IMR-90 (cell line): Measurements from ENCODE around the gene BOLA1. TPM values are rescaled to one million over a fixed set of nuclear protein-coding genes. Genes with fewer than 3 reads are reported as not detected.

Source experiments
- ATAC-seq: fragments of 200-7000 bp; cut with Tn5 transposase; 2 replicates; pipeline ENCODE4 v1.9.1; 2020; ENCODE audit warnings: low read depth, mild to moderate bottlenecking, moderate library complexity
- BruUV-seq: library from RNA; stranded (reverse); fragments of 400-500 nt; replicated peaks from 2 replicates; lab custom pipeline; 2021; lab: Mats Ljungman, UMichigan
- CTCF ChIA-PET: fragments of 300-600 bp; formaldehyde crosslinking; extraction: SDS; loops from one replicate; lab custom pipeline; 2021; ENCODE audit warnings: antibody characterized with exemption; lab: Yijun Ruan, JAX
- POLR2A ChIA-PET: fragments of 300-600 bp; sonication (Branson Sonifier 250); formaldehyde crosslinking; loops from one replicate; lab custom pipeline; 2022; ENCODE audit warnings: antibody characterized with exemption; ENCODE audit not compliant: unreplicated experiment; lab: Charles Lee
- DNase-seq: peaks from one replicate; pipeline ENCODE4 v3.0.0; 2013
- H2AFZ ChIP-seq: replicated peaks from 2 replicates; pipeline ENCODE3; 2013; ENCODE audit warnings: low read length, mild to moderate bottlenecking; ENCODE audit not compliant: poor library complexity
- H2AK5ac ChIP-seq: 2 replicates; pipeline ENCODE4 v1.6.1; 2013; ENCODE audit warnings: low read depth, low read length, inconsistent platforms
- H2AK9ac ChIP-seq: replicated peaks from 2 replicates; pipeline ENCODE3; 2013; ENCODE audit warnings: mild to moderate bottlenecking, low read depth, low read length, moderate library complexity; ENCODE audit not compliant: poor library complexity
- H2BK120ac ChIP-seq: 2 replicates; pipeline ENCODE4 v1.6.1; 2013; ENCODE audit warnings: low read depth, low read length, inconsistent platforms
- H2BK15ac ChIP-seq: 3 replicates; pipeline ENCODE4 v1.6.1; 2013; ENCODE audit warnings: low read depth, low read length, inconsistent platforms
- H2BK20ac ChIP-seq: 2 replicates; pipeline ENCODE4 v1.6.1; 2013; ENCODE audit warnings: low read depth, mild to moderate bottlenecking, inconsistent platforms, low read length, moderate library complexity
- H2BK5ac ChIP-seq: 2 replicates; pipeline ENCODE4 v1.6.1; 2013; ENCODE audit warnings: mild to moderate bottlenecking, low read depth, low read length, inconsistent platforms; ENCODE audit not compliant: poor library complexity, severe bottlenecking
- H3K14ac ChIP-seq: replicated peaks from 2 replicates; pipeline ENCODE4 v1.6.1; 2013; ENCODE audit warnings: low read depth, low read length, inconsistent platforms
- H3K18ac ChIP-seq: 2 replicates; pipeline ENCODE4 v1.6.1; 2013; ENCODE audit warnings: low read depth, low read length, control low read depth
- H3K23ac ChIP-seq: 2 replicates; pipeline ENCODE4 v1.6.1; 2013; ENCODE audit warnings: low read depth, low read length, inconsistent platforms
- H3K27ac ChIP-seq: 2 replicates; pipeline ENCODE4 v1.5.1; 2013; ENCODE audit warnings: mild to moderate bottlenecking, control low read depth, low read length; ENCODE audit not compliant: insufficient read depth
- H3K27me3 ChIP-seq: 2 replicates; pipeline ENCODE4 v1.6.1; 2013; ENCODE audit warnings: low read length; ENCODE audit not compliant: control insufficient read depth, insufficient read depth
- H3K36me3 ChIP-seq: 2 replicates; pipeline ENCODE4 v1.6.1; 2013; ENCODE audit warnings: low read length, mixed read lengths; ENCODE audit not compliant: control insufficient read depth, insufficient read depth
- H3K4ac ChIP-seq: 2 replicates; pipeline ENCODE4 v1.6.1; 2013; ENCODE audit warnings: low read depth, low read length, inconsistent platforms
- H3K4me1 ChIP-seq: 2 replicates; pipeline ENCODE4 v1.6.1; 2013; ENCODE audit warnings: low read length, mixed read lengths; ENCODE audit not compliant: control insufficient read depth, insufficient read depth
- H3K4me2 ChIP-seq: 2 replicates; pipeline ENCODE4 v1.6.1; 2013; ENCODE audit warnings: low read depth, mild to moderate bottlenecking, control low read depth, low read length, moderate library complexity
- H3K4me3 ChIP-seq: 2 replicates; pipeline ENCODE4 v1.5.1; 2013; ENCODE audit warnings: low read depth, mild to moderate bottlenecking, control low read depth, low read length, moderate library complexity; ENCODE audit not compliant: insufficient read depth
- H3K56ac ChIP-seq: 2 replicates; pipeline ENCODE4 v1.6.1; 2013; ENCODE audit warnings: low read length, inconsistent platforms; ENCODE audit not compliant: insufficient read depth; ENCODE audit errors: extremely low read depth
- H3K79me1 ChIP-seq, 2 experiments: 2 replicates each; pipeline ENCODE4 v1.6.1; 2013; ENCODE audit warnings: low read length in 2 of 2, inconsistent platforms in 1 of 2, low read depth in 1 of 2
- H3K9ac ChIP-seq: 2 replicates; pipeline ENCODE4 v1.6.1; 2013; ENCODE audit warnings: low read depth, low read length, control low read depth
- H3K9me1 ChIP-seq: 2 replicates; pipeline ENCODE4 v1.6.1; 2013; ENCODE audit warnings: low read length, inconsistent platforms; ENCODE audit not compliant: insufficient read depth
- H3K9me3 ChIP-seq: 2 replicates; pipeline ENCODE4 v1.6.1; 2013; ENCODE audit warnings: low read length; ENCODE audit not compliant: control insufficient read depth, insufficient read depth
- H4K20me1 ChIP-seq: 2 replicates; pipeline ENCODE4 v1.6.1; 2013; ENCODE audit warnings: low read length, inconsistent platforms; ENCODE audit not compliant: insufficient read depth
- H4K5ac ChIP-seq: 2 replicates; pipeline ENCODE4 v1.6.1; 2013; ENCODE audit warnings: mild to moderate bottlenecking, low read depth, low read length, control low read depth
- H4K8ac ChIP-seq, 2 experiments: 2 replicates each; pipeline ENCODE4 v1.6.1; 2013; ENCODE audit warnings: low read depth in 2 of 2, low read length in 2 of 2, control low read depth in 1 of 2, inconsistent platforms in 1 of 2
- H4K91ac ChIP-seq: 2 replicates; pipeline ENCODE4 v1.6.1; 2013; ENCODE audit warnings: low read depth, low read length, inconsistent platforms; ENCODE audit not compliant: insufficient read depth
- BHLHE40 ChIP-seq: fragments of 150-350 bp; IDR thresholded peaks from 2 replicates; pipeline ENCODE4 v1.6.1; 2016; ENCODE audit warnings: mild to moderate bottlenecking, low read depth, low read length
- CEBPB ChIP-seq: IDR thresholded peaks from 2 replicates; pipeline ENCODE4 v1.6.1; 2012; ENCODE audit warnings: low read depth, low read length, improper control_type of control experiment
- CHD1 ChIP-seq: IDR thresholded peaks from 2 replicates; pipeline ENCODE4 v1.6.1; 2012; ENCODE audit warnings: low read depth, low read length, improper control_type of control experiment
- CTCF ChIP-seq: conservative IDR thresholded peaks from 2 replicates; pipeline ENCODE4 v1.5.1; 2012; ENCODE audit warnings: mild to moderate bottlenecking, low read depth, low read length, improper control_type of control experiment
- ELK1 ChIP-seq: fragments of 150-350 bp; IDR thresholded peaks from 2 replicates; pipeline ENCODE4 v1.6.1; 2016; ENCODE audit warnings: low read depth, mild to moderate bottlenecking, low read length, moderate library complexity, borderline replicate concordance
- FOS ChIP-seq: fragments of 150-350 bp; IDR thresholded peaks from 2 replicates; pipeline ENCODE4 v1.6.1; 2016; ENCODE audit warnings: low read depth, low read length
- MAFK ChIP-seq: IDR thresholded peaks from 2 replicates; pipeline ENCODE4 v1.6.1; 2012; ENCODE audit warnings: low read depth, low read length, improper control_type of control experiment
- MAZ ChIP-seq: IDR thresholded peaks from 2 replicates; pipeline ENCODE4 v1.6.1; 2012; ENCODE audit warnings: low read depth, mild to moderate bottlenecking, low read length, improper control_type of control experiment, moderate library complexity, borderline replicate concordance
- MXI1 ChIP-seq: IDR thresholded peaks from 2 replicates; pipeline ENCODE4 v1.6.1; 2012; ENCODE audit warnings: low read depth, mild to moderate bottlenecking, low read length, moderate library complexity, borderline replicate concordance
- POLR2A ChIP-seq: IDR thresholded peaks from 2 replicates; pipeline ENCODE4 v1.6.1; 2012; ENCODE audit warnings: mild to moderate bottlenecking, low read depth, low read length
- RAD21 ChIP-seq: IDR thresholded peaks from 2 replicates; pipeline ENCODE4 v1.6.1; 2012; ENCODE audit warnings: low read length, improper control_type of control experiment
- SMC3 ChIP-seq: fragments of 150-350 bp; IDR thresholded peaks from 2 replicates; pipeline ENCODE4 v1.6.1; 2016; ENCODE audit warnings: low read depth, mild to moderate bottlenecking, antibody characterized with exemption, low read length, moderate library complexity
- WGBS, 2 experiments: methylation state at CpG; one replicate each; pipeline versions ENCODE4 v1.1.5 to v1.1.7; 2013; ENCODE audit warnings: missing lambda C conversion rate in 2 of 2; ENCODE audit not compliant: insufficient read length in 1 of 2; ENCODE audit errors: extremely low coverage in 2 of 2; 5-methylcytosine and 5-hydroxymethylcytosine counted together
- dilution Hi-C: fragments of 300-500 bp; cut with HindIII; formaldehyde crosslinking; loops from one replicate; pipeline ENCODE4 v1.14.3; 2018; ENCODE audit warnings: low sequenced_read_pairs; ENCODE audit not compliant: unreplicated experiment
- in situ Hi-C: fragments of 300-500 bp; cut with MboI; formaldehyde crosslinking; loops from 3 replicates; pipeline ENCODE4 v1.14.3; 2019; ENCODE audit warnings: low sequenced_read_pairs, inconsistent platforms, mixed read lengths
- intact Hi-C: fragments of 100-400 bp; cut with micrococcal nuclease; formaldehyde crosslinking; loops from 2 replicates; pipeline ENCODE4 v1.10.0; 2022
- polyA plus RNA-seq, 3 experiments: library from polyadenylated mRNA; depleted of rRNA; stranded (reverse); fragments of >200 nt; gene quantifications; 2 replicates each; pipeline ENCODE4 v1.2.3, GENCODE V29; 2012; ENCODE audit warnings: low replicate concordance in 1 of 3
- total RNA-seq: library from RNA; depleted of rRNA; stranded (reverse); fragments of >200 nt; gene quantifications from 2 replicates; pipeline ENCODE4 v1.2.3, GENCODE V29; 2012

BOLA1 gene
- total and polyA plus RNA-seq, 2 of the 4 experiments (the other 2 are of a cell fraction): 3.4 to 12.6 TPM

GRCh38 chr1:149915429-149916192 is 16.2 kb downstream of the BOLA1 start (continued):
- no peak for TF ChIP-seq MAZ

- Histone ChIP-seq H4K91ac (no peak overlapping the region), H3K23ac (peak overlapping the region; percentile 42; the same call in 1 of the 2 replicates), H2AK5ac (peak overlapping the region; percentile 58), H3K14ac (0 out of 2 replicates have a peak overlapping the region, but pooled peaks have one; percentile 45), H2AFZ (peak overlapping the region; percentile 99), H3K4ac (0 out of 2 replicates have a peak overlapping the region, but pooled peaks have one; percentile 16), H3K27me3 (no peaks in the 10 kb centered on the region), H2BK120ac (no peak overlapping the region), H2BK20ac (no peak overlapping the region), H4K8ac (0 out of 4 replicates have a peak overlapping the region, but pooled peaks of 1 of the 2 experiments have one; percentile 25), H3K4me1 (peaks cover 12% of the 10 kb centered on the region), H3K79me1 (peaks cover 5 to 30% of the 10 kb centered on the region in 2 experiments; a peak in 3 of 4 replicates), H4K5ac (no peak overlapping the region), H2BK5ac (no peak overlapping the region), H3K9me3 (no peaks in the 10 kb centered on the region), H2BK15ac (no peak overlapping the region), H4K20me1 (no peaks in the 10 kb centered on the region), H3K36me3 (peaks cover 15% of the 10 kb centered on the region), H3K56ac (no peak overlapping the region), H2AK9ac (peak overlapping the region; percentile 97), H3K18ac (no peak overlapping the region), H3K9ac (no peak overlapping the region), H3K27ac (no peak overlapping the region), H3K9me1 (peaks cover 22% of the 10 kb centered on the region), H3K4me3 (peak overlapping the region; percentile 98), H3K4me2 (peak overlapping the region; percentile 100)
- CTCF ChIA-PET: interaction anchor here (0.6 kb wide), 1 partner anchor 265 kb away, joined by 3 read pairs; no protein-coding TSS in a partner anchor
- intact Hi-C loops (no loop called here), dilution Hi-C loops (no loop called here), in situ Hi-C loops (no loop called here)
- POLR2A ChIA-PET: interaction anchor here (0.6 kb wide), 1 partner anchor 9 kb away, joined by 5 read pairs; no protein-coding TSS in a partner anchor
- BruUV-seq: no TSS peak
- ATAC-seq (no peak), DNase-seq (no peak)
- WGBS, 2 experiments: no CpG with 5 or more reads among the region's 9 CpGs
- no peak for TF ChIP-seq SMC3
- no peak for TF ChIP-seq RAD21
- TF ChIP-seq ELK1: no peak
- no peak for TF ChIP-seq POLR2A
- no peak for TF ChIP-seq CEBPB
- TF ChIP-seq FOS: no peak
- no peak for TF ChIP-seq CTCF
- TF ChIP-seq BHLHE40: no peak
- TF ChIP-seq CHD1: no peak
- TF ChIP-seq MXI1: no peak
- TF ChIP-seq MAZ: no peak
- TF ChIP-seq MAFK: no peak
Measured at GRCh38 chr1:149916193-149916897, 17.0 kb downstream of the BOLA1 start.
